GM13977 (cell line): ENCODE results near the gene LPAR1.

Source experiments
- DNase-seq: peaks from one replicate; pipeline ENCODE4 v3.0.0; 2012; ENCODE audit warnings: low spot score
- CTCF ChIP-seq: IDR thresholded peaks from 2 replicates; pipeline ENCODE4 v1.5.1; 2012; ENCODE audit warnings: mild to moderate bottlenecking, control low read depth; ENCODE audit not compliant: insufficient read depth; ENCODE audit errors: extremely low read depth, missing control alignments
- in situ Hi-C: fragments of 300-500 bp; cut with MboI; formaldehyde crosslinking; loops from one replicate; pipeline ENCODE4 v1.12.0; 2022; ENCODE audit warnings: low sequenced_read_pairs, low pct_unique_long_range_greater_than_20kb, mixed read lengths, inconsistent platforms; ENCODE audit not compliant: unreplicated experiment

Gene LPAR1

DNA sequence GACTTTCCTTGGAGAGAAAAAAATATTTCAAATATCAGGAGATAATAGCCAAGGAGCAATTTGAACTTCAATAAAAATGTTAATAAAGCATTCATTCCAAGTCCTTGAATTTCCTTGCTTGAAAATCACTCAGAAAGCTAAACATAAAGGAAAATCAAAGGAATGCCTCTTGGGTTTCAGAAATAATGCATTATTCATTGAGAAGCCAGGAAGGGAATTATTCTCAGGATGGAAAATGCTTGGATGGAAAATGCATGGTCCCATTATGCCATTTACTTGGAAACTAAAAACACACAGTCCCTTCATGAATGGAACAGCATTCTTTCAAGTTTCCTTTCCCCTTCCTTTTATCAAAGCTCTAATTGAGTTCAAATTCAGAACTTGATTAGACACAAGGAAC, 160.9 kb downstream of the LPAR1 start:
- TF ChIP-seq CTCF = no peak
- no peak for DNase-seq
- in situ Hi-C loops = no loop called here

DNA sequence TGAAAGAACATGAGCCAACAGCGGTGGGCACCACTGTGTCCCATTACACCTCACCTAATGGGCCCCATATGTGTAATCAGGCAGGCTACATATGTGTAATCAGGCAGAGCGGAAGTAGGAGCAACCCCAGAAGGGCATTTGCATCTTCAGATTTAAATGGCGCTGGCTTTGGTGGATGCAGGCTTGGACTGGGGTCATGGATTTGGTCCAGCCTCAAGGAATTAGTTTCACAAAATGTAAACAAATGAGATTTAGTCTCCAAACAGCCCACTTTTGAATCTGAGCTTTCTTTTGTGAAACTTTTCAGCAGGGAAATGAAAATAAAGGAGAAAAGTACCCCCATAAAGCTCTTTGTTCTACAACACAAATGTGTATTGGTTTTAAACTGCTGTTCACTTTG, 161.3 kb downstream of the LPAR1 start:
- in situ Hi-C loops = no loop called here
- DNase-seq = no peak
- TF ChIP-seq CTCF = no peak

DNA sequence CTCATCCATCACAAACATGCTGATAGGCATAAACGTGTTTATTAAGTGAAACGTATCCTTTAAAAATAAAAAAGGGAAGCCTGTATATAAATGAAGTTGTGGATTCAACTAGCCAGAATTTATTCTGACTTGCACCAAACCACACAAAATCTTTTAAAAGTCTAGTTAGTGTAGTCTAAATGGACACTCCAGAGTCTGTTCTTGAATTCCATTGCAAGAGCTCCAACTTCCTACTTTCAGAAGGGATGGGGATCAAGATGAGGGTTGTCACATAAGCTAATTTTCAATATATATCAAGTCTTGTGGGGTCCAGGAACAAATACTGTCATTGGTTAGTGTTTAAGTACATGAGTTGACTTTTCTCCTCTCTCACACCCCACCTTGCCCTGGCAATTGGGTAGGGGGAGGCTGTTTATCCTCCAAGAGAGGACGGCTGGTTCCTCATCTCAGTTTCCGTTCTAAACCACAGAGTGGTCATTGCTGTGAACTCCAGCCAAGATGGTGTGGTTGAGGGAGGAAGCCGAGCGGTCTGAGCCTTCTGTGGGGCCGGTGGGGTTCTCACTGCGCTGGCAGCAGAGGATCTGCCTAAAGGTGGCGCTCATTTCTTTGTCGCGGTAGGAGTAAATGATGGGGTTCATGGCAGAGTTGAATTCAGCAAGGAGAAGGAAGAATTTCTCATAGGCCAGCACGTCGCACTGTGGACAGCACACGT, 163.2 kb downstream of the LPAR1 start:
- in situ Hi-C loops = no loop called here
- DNase-seq = peak; percentile 36
- peak; percentile 58 for TF ChIP-seq CTCF

DNA sequence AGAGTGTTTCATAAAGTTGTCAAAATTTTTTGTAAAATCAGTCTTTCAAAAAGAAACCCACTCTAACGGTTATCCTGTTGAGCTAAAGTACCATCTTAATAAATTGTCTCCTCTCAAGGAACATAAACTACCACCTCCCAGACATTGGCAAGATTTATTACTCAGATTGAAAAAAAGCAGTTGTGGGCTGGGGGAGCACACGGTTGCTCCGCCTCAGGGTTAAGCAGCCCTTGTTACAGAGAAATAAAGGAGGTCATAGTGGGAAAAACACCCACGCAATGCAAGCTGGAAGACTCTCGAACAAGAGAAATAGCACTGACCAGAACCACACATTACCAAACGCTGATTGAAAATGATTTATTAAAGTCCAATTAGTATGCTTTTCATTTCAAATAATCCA, 165.3 kb downstream of the LPAR1 start:
- no peak for TF ChIP-seq CTCF
- in situ Hi-C loops = no loop called here
- DNase-seq = no peak

- no peak for DNase-seq
- TF ChIP-seq CTCF = no peak
- in situ Hi-C loops = no loop called here
These were observed 166.5 kb downstream of the LPAR1 start for GRCh38 chr9:110871736-110872135.

- in situ Hi-C loops = no loop called here
- DNase-seq = no peak
- TF ChIP-seq CTCF = no peak
These were observed 168.3 kb downstream of the LPAR1 start for GRCh38 chr9:110869931-110870330.
